Vagina (tissue), 2 donors: ENCODE results near the gene CD300E. TPM values are rescaled to one million over a fixed set of nuclear protein-coding genes. Genes with fewer than 3 reads are reported as not detected.

Source experiments
- DNase-seq, 2 donors: peaks; one replicate each; pipeline ENCODE4 v3.0.0-alpha.2; 2017; ENCODE audit errors: extremely low spot score in 2 of 2
- H3K27ac ChIP-seq: fragments of 200-600 bp; sonication (generic); one replicate; pipeline ENCODE4 v1.5.1; 2019
- H3K27me3 ChIP-seq: fragments of 200-600 bp; sonication (generic); one replicate; pipeline ENCODE4 v1.5.1; 2019
- H3K36me3 ChIP-seq, 2 donors: fragments of 200-600 bp; sonication (generic); one replicate each; pipeline ENCODE4 v1.5.1; 2017 to 2019
- H3K4me1 ChIP-seq: fragments of 200-600 bp; sonication (generic); one replicate; pipeline ENCODE4 v1.5.1; 2019
- H3K4me3 ChIP-seq, 2 donors: fragments of 200-600 bp; sonication (generic); 1 replicate in 1 of 2; 2 replicates in 1 of 2; pipeline ENCODE4 v1.5.1; 2016 to 2019
- H3K9me3 ChIP-seq: fragments of 200-600 bp; sonication (generic); one replicate; pipeline ENCODE4 v1.5.1; 2019
- CTCF ChIP-seq, 3 experiments: fragments of 450-650 bp in 2 of 3; fragments of 200-600 bp in 1 of 3; sonication (generic) in 1 of 3; IDR thresholded peaks; one replicate each; pipeline ENCODE4 v1.5.1; 2017 to 2019; ENCODE audit warnings: antibody characterized with exemption in 3 of 3, mild to moderate bottlenecking in 2 of 3, moderate library complexity in 2 of 3
- POLR2A ChIP-seq, 2 donors: fragments of 450-650 bp; IDR thresholded peaks; one replicate each; pipeline ENCODE4 v1.6.1; 2017; ENCODE audit warnings: antibody characterized with exemption in 2 of 2, mild to moderate bottlenecking in 2 of 2, moderate library complexity in 2 of 2
- POLR2AphosphoS5 ChIP-seq, 2 donors: sonication (generic); formaldehyde crosslinking; IDR thresholded peaks; one replicate each; pipeline ENCODE4 v1.9.0; 2017; ENCODE audit warnings: antibody characterized with exemption in 2 of 2, mild to moderate bottlenecking in 2 of 2, low read depth in 1 of 2; ENCODE audit not compliant: insufficient read depth in 1 of 2
- intact Hi-C: fragments of 100-400 bp; cut with DNase I; formaldehyde crosslinking; loops from one replicate; pipeline ENCODE4 v1.15.1; 2023
- total RNA-seq: library from RNA; depleted of rRNA; stranded (reverse); fragments of >200 nt; gene quantifications from one replicate; pipeline ENCODE4 v1.2.3, GENCODE V29; 2016

Gene CD300E
- total RNA-seq, 1 donor from 2014 or later, result 0.98 TPM

GRCh38 chr17:74606050-74606449, 17.5 kb downstream of the CD300E start:
- peaks cover 20% of the 10 kb centered on the region for H3K4me1 ChIP-seq
- no peaks in the 10 kb centered on the region for H3K36me3 ChIP-seq
- no peaks in the 10 kb centered on the region for H3K27me3 ChIP-seq
- no peak for DNase-seq
- TF ChIP-seq POLR2A (IDR thresholded peaks at IDR 0.05), result no peak
- TF ChIP-seq POLR2AphosphoS5 (IDR thresholded peaks at IDR 0.05; ENCODE audit: insufficient read depth in 1 of 2, low read depth in 1 of 2), result no peak
- no peak for TF ChIP-seq CTCF (IDR thresholded peaks at IDR 0.05)
- H3K4me3 ChIP-seq, result no peak overlapping the region
- H3K27ac ChIP-seq, result peak overlapping the region; percentile 51
- no peaks in the 10 kb centered on the region for H3K9me3 ChIP-seq
- intact Hi-C loops, result no loop called here

GRCh38 chr17:74605361-74605760, 18.2 kb downstream of the CD300E start:
- H3K4me3 ChIP-seq, result no peak overlapping the region

GRCh38 chr17:74604761-74605160, 18.8 kb downstream of the CD300E start:
- TF ChIP-seq CTCF (IDR thresholded peaks at IDR 0.05) (no peak), POLR2AphosphoS5 (IDR thresholded peaks at IDR 0.05; ENCODE audit: insufficient read depth in 1 of 2, low read depth in 1 of 2) (peak in 1 of 2 donors; percentile 19)
- H3K9me3 ChIP-seq, result no peaks in the 10 kb centered on the region
- H3K4me3 ChIP-seq, result no peak overlapping the region
- peak overlapping the region; percentile 78 for H3K27ac ChIP-seq
- DNase-seq, result no peak
- H3K27me3 ChIP-seq, result no peaks in the 10 kb centered on the region
- no peaks in the 10 kb centered on the region for H3K36me3 ChIP-seq
- peaks cover 20% of the 10 kb centered on the region for H3K4me1 ChIP-seq
- intact Hi-C loops, result no loop called here

More at GRCh38 chr17:74605361-74605760, 18.2 kb downstream of the CD300E start:
- TF ChIP-seq POLR2A (IDR thresholded peaks at IDR 0.05) (no peak), POLR2AphosphoS5 (IDR thresholded peaks at IDR 0.05; ENCODE audit: insufficient read depth in 1 of 2, low read depth in 1 of 2) (peak in 1 of 2 donors; percentile 73)
- intact Hi-C loops, result no loop called here
- peaks cover 20% of the 10 kb centered on the region for H3K4me1 ChIP-seq
- H3K36me3 ChIP-seq, result no peaks in the 10 kb centered on the region
- H3K27ac ChIP-seq, result peak overlapping the region; percentile 78
- DNase-seq, result no peak
- H3K9me3 ChIP-seq, result no peaks in the 10 kb centered on the region
- H3K27me3 ChIP-seq, result no peaks in the 10 kb centered on the region

- TF ChIP-seq POLR2A (IDR thresholded peaks at IDR 0.05) (no peak), CTCF (IDR thresholded peaks at IDR 0.05) (no peak), POLR2AphosphoS5 (IDR thresholded peaks at IDR 0.05; ENCODE audit: insufficient read depth in 1 of 2, low read depth in 1 of 2) (no peak)
- H3K27ac ChIP-seq, result peak overlapping the region; percentile 78
- no peaks in the 10 kb centered on the region for H3K9me3 ChIP-seq
- H3K4me1 ChIP-seq, result peaks cover 20% of the 10 kb centered on the region
- H3K36me3 ChIP-seq, result no peaks in the 10 kb centered on the region
- no peak overlapping the region for H3K4me3 ChIP-seq
- H3K27me3 ChIP-seq, result no peaks in the 10 kb centered on the region
- intact Hi-C loops, result no loop called here
- DNase-seq, result no peak
These were observed 19.3 kb downstream of the CD300E start for GRCh38 chr17:74604200-74604599.

- TF ChIP-seq CTCF (IDR thresholded peaks at IDR 0.05), result no peak
- no peak for TF ChIP-seq POLR2A (IDR thresholded peaks at IDR 0.05)
- TF ChIP-seq POLR2AphosphoS5 (IDR thresholded peaks at IDR 0.05; ENCODE audit: insufficient read depth in 1 of 2, low read depth in 1 of 2), result no peak
- DNase-seq, result no peak
- Histone ChIP-seq H3K27me3 (no peaks in the 10 kb centered on the region), H3K36me3 (no peaks in the 10 kb centered on the region), H3K4me3 (no peak overlapping the region), H3K4me1 (peaks cover 20% of the 10 kb centered on the region), H3K9me3 (no peaks in the 10 kb centered on the region), H3K27ac (peak overlapping the region; percentile 78)
- intact Hi-C loops, result no loop called here
These were observed 19.8 kb downstream of the CD300E start for GRCh38 chr17:74603746-74604145.
